ENCODE measurements around the gene SLC22A23.
"Not testable (repeated sequence)": the region's sequence is repeated elsewhere in the genome, so short reads cannot be mapped to it uniquely, and the experiment has no call there.

The SLC22A23 gene

GRCh38 chr6:3391902-3392458 is 64.9 kb downstream of the SLC22A23 start:
- no peak overlapping the region for H3K4me3 Mint-ChIP-seq
- H3K9me3 Mint-ChIP-seq: no peaks in the 10 kb centered on the region
- peaks cover 7% of the 10 kb centered on the region for H3K27me3 Mint-ChIP-seq (ENCODE audit: low read depth)
- H3K36me3 Mint-ChIP-seq (ENCODE audit: low read depth): no peaks in the 10 kb centered on the region
- no peak for DNase-seq (ENCODE audit: low spot score)
- H3K4me1 Mint-ChIP-seq (ENCODE audit: low read depth): no peaks in the 10 kb centered on the region
- H3K27ac Mint-ChIP-seq: no peak overlapping the region

- Mint-ChIP-seq H3K27me3 (ENCODE audit: low read depth) (peaks cover 7% of the 10 kb centered on the region), H3K4me1 (ENCODE audit: low read depth) (no peaks in the 10 kb centered on the region), H3K36me3 (ENCODE audit: low read depth) (no peaks in the 10 kb centered on the region), H3K27ac (no peak overlapping the region), H3K4me3 (no peak overlapping the region), H3K9me3 (no peaks in the 10 kb centered on the region)
- no peak for DNase-seq (ENCODE audit: low spot score)
These were observed 66.2 kb downstream of the SLC22A23 start for GRCh38 chr6:3390698-3391097.

- H3K36me3 Mint-ChIP-seq (ENCODE audit: low read depth): no peaks in the 10 kb centered on the region
- DNase-seq (ENCODE audit: low spot score): no peak
- H3K4me1 Mint-ChIP-seq (ENCODE audit: low read depth): no peaks in the 10 kb centered on the region
- no peak overlapping the region for H3K27ac Mint-ChIP-seq
- no peak overlapping the region for H3K4me3 Mint-ChIP-seq
- H3K27me3 Mint-ChIP-seq (ENCODE audit: low read depth): peaks cover 10% of the 10 kb centered on the region
- no peaks in the 10 kb centered on the region for H3K9me3 Mint-ChIP-seq
These were observed 67.3 kb downstream of the SLC22A23 start for GRCh38 chr6:3389390-3390167.

DNA sequence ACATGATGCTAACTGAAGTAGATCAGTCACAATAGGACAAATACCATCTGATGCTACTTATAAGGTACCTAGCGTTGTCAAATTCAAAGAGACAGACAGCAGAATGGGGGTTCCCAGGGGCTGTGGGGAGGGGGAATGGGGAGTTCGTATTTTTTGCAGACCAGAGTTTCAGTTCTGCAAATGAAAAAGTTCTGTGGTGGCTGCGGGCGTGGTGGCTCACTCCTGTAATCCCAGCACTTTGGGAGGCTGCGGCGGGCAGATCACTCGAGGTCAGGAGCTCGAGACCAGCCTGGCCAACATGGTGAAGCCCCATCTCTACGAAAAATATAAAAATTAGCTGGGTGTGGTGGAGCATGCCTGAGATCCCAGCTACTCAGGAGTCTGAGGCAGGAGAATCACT is 68.1 kb downstream of the SLC22A23 start:
- no peak for DNase-seq (ENCODE audit: low spot score)
- H3K36me3 Mint-ChIP-seq (ENCODE audit: low read depth): no peaks in the 10 kb centered on the region

GRCh38 chr6:3386374-3386857 is 70.4 kb downstream of the SLC22A23 start:
- DNase-seq (ENCODE audit: low spot score): no peak
- Mint-ChIP-seq H3K9me3 (no peaks in the 10 kb centered on the region), H3K36me3 (ENCODE audit: low read depth) (no peaks in the 10 kb centered on the region), H3K4me3 (no peak overlapping the region), H3K27me3 (ENCODE audit: low read depth) (peaks cover 22% of the 10 kb centered on the region), H3K4me1 (ENCODE audit: low read depth) (no peaks in the 10 kb centered on the region), H3K27ac (no peak overlapping the region)

More for the DNA sequence above, 68.1 kb downstream of the SLC22A23 start:
- Mint-ChIP-seq H3K9me3 (no peaks in the 10 kb centered on the region), H3K27me3 (ENCODE audit: low read depth) (peaks cover 10% of the 10 kb centered on the region), H3K27ac (no peak overlapping the region), H3K4me3 (no peak overlapping the region), H3K4me1 (ENCODE audit: low read depth) (no peaks in the 10 kb centered on the region)

GRCh38 chr6:3385660-3386151 is 71.1 kb downstream of the SLC22A23 start:
- no peak for DNase-seq (ENCODE audit: low spot score)
- peaks cover 22% of the 10 kb centered on the region for H3K27me3 Mint-ChIP-seq (ENCODE audit: low read depth)
- H3K27ac Mint-ChIP-seq: no peak overlapping the region
- no peaks in the 10 kb centered on the region for H3K4me1 Mint-ChIP-seq (ENCODE audit: low read depth)
- H3K36me3 Mint-ChIP-seq (ENCODE audit: low read depth): no peaks in the 10 kb centered on the region
- no peak overlapping the region for H3K4me3 Mint-ChIP-seq
- no peaks in the 10 kb centered on the region for H3K9me3 Mint-ChIP-seq

GRCh38 chr6:3385181-3385580 is 71.7 kb downstream of the SLC22A23 start:
- H3K4me1 Mint-ChIP-seq (ENCODE audit: low read depth); H3K4me3 Mint-ChIP-seq; DNase-seq (ENCODE audit: low spot score); H3K27ac Mint-ChIP-seq; H3K36me3 Mint-ChIP-seq (ENCODE audit: low read depth); H3K9me3 Mint-ChIP-seq: not testable (repeated sequence)
- H3K27me3 Mint-ChIP-seq (ENCODE audit: low read depth): peaks cover 23% of the 10 kb centered on the region

GRCh38 chr6:3384241-3385143 is 72.4 kb downstream of the SLC22A23 start:
- Mint-ChIP-seq H3K36me3 (ENCODE audit: low read depth) (no peaks in the 10 kb centered on the region), H3K4me3 (no peak overlapping the region), H3K4me1 (ENCODE audit: low read depth) (no peaks in the 10 kb centered on the region), H3K9me3 (no peaks in the 10 kb centered on the region), H3K27me3 (ENCODE audit: low read depth) (peaks cover 28% of the 10 kb centered on the region), H3K27ac (no peak overlapping the region)
- no peak for DNase-seq (ENCODE audit: low spot score)

GRCh38 chr6:3383525-3383924 is 73.3 kb downstream of the SLC22A23 start:
- H3K27ac Mint-ChIP-seq: no peak overlapping the region
- no peaks in the 10 kb centered on the region for H3K9me3 Mint-ChIP-seq
- no peak for DNase-seq (ENCODE audit: low spot score)
- no peaks in the 10 kb centered on the region for H3K36me3 Mint-ChIP-seq (ENCODE audit: low read depth)
- H3K4me1 Mint-ChIP-seq (ENCODE audit: low read depth): no peaks in the 10 kb centered on the region
- H3K4me3 Mint-ChIP-seq: no peak overlapping the region
- H3K27me3 Mint-ChIP-seq (ENCODE audit: low read depth): peaks cover 32% of the 10 kb centered on the region

DNA sequence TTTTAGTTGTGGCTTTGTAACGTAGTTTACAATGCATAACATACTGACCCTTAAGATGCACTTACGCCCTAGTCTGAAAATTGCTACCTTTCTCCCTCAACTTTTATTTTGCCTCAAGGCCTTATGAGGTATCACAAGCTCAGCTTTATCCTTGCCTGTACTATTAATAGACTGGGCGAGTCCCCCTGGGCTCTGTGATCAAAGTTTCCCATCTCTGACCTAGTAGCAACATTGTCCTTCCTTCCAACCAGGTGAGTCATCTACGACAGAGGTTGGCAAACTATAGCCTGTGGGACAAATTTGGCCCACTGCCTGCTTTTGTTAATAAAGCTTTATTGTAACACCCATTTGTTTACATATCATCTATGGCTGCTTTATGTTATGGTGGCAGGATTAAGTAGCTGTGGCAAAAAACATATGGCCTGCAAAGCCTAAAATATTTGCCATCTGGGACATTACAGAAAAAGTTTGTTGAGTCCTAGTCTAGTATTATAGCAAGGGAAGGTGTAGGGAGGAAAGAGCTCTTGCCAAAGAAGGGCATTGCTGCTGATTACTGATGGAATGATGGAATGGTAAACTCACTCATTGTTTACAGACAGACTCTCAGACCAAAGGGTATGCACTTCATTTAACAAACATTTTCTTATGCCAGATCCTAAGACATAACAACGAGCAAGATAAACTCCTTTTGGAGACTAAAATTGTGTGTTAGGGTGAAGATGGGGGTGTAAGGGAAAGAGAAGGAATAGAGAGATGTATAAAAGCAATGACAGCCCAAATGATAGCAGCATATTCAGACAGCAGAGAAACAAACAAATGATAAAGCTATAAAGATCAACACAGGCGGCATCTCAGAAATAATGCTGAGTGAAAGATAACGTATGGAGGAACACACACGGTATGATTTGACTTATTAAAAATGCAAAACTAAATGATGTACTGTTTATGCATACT is 74.2 kb downstream of the SLC22A23 start:
- DNase-seq (ENCODE audit: low spot score): no peak
- Mint-ChIP-seq H3K27ac (no peak overlapping the region), H3K4me3 (no peak overlapping the region), H3K9me3 (no peaks in the 10 kb centered on the region), H3K36me3 (ENCODE audit: low read depth) (no peaks in the 10 kb centered on the region), H3K4me1 (ENCODE audit: low read depth) (peaks cover 6% of the 10 kb centered on the region), H3K27me3 (ENCODE audit: low read depth) (peaks cover 36% of the 10 kb centered on the region)

DNA sequence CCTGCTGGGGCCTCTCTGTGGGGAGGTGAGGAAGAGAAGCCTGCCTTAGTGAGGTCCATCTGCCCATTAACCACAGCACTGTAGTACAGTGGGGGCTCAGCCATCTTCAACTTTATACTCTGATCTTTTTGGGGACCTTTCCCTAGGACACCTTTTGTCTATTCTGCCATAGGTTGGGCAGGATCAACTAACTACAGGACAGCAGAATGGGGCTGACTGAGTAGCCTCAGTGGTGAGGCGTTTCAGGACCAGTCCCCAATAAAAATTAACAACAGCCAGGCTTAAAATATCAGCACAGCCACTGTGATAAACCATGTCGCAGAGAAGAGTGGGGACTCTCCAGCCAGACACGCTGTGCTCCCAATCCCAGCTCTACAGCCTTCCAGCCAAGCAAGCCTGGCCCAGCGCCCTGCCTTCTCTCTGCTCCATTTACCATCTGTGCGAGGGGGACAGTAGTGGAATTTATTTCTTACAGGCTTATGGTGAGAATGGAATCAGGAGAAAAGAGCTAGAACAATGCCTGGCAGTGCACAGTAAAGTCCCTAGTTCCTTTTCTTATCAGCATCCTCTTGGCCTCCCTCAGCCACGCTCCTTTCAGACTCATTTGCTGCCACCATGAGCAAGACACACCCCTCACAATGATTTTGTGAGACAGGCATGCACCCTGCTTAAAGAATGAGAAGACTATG is 75.5 kb downstream of the SLC22A23 start:
- Mint-ChIP-seq H3K27me3 (ENCODE audit: low read depth) (peaks cover 37% of the 10 kb centered on the region), H3K9me3 (no peaks in the 10 kb centered on the region), H3K4me1 (ENCODE audit: low read depth) (peaks cover 10% of the 10 kb centered on the region), H3K36me3 (ENCODE audit: low read depth) (no peaks in the 10 kb centered on the region), H3K27ac (no peak overlapping the region), H3K4me3 (no peak overlapping the region)
- DNase-seq (ENCODE audit: low spot score): no peak

DNA sequence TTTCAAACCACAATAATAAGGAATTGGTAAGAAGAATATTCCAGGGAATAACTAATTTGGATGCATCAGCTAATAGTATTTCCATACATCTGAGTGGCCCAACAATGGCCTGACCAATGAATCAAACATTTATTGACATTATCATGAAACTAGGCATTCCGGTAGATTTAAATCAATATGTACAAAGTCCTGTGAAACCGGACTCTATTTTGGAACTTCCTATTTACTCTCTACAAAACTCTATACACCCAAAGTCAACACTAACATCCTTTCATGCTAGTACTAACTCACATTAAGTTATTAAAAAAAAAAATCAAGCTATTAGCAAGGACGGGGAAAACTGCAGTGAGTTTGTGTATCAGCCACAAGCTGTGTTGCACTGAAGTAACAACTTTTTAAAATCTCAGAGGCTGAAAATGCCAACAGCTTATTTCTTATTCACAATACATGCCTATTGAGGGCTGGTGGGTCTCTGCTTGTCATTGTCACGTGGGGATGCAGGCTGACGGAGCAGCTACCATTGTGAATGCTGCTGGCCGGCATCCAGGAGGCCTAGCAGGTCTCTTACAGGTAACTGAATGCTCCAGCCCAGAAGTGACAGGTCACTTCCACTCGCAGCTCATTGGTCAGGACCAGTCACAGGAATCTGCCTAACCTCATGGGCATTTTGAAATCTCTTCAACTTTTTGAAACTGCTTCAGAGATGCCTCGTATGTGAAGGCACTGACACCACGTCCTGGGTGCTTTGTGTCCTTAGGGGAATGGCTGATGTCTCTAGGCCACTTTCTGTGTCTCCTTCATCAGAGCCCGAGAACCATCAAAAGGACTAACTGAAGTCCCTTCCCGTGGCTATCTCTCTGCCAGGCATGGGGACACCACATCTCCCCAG is 76.3 kb downstream of the SLC22A23 start:
- peaks cover 45% of the 10 kb centered on the region for H3K27me3 Mint-ChIP-seq (ENCODE audit: low read depth)
- no peaks in the 10 kb centered on the region for H3K36me3 Mint-ChIP-seq (ENCODE audit: low read depth)
- H3K4me3 Mint-ChIP-seq: no peak overlapping the region
- H3K4me1 Mint-ChIP-seq (ENCODE audit: low read depth): peaks cover 10% of the 10 kb centered on the region
- no peak for DNase-seq (ENCODE audit: low spot score)
- H3K9me3 Mint-ChIP-seq: no peaks in the 10 kb centered on the region
- H3K27ac Mint-ChIP-seq: no peak overlapping the region

All from T-helper 2 cell treated with Interferon-gamma antibody and Interleukin-4, amounts not matched to agents 5 μg/mL and 100 μg/mL, for 36 hours (primary cell).